OCI-LY1 (cell line): ENCODE measurements around the gene SETD9.

Experiments
- H2AFZ ChIP-seq: fragments of 200-600 bp; sonication (generic), shearing (Covaris generic); 2 replicates; pipeline ENCODE4 v1.6.0; 2014; ENCODE audit warnings: antibody characterized with exemption, mild to moderate bottlenecking, low read length
- H3F3A ChIP-seq: fragments of 200-600 bp; sonication (generic), shearing (Covaris generic); 2 replicates; pipeline ENCODE4 v1.6.0; 2014; ENCODE audit warnings: mild to moderate bottlenecking, antibody characterized with exemption, low read length, moderate library complexity; ENCODE audit not compliant: insufficient read depth
- H3K27ac ChIP-seq: fragments of 200-600 bp; sonication (generic); 2 replicates; pipeline ENCODE4 v1.5.1; 2014; ENCODE audit warnings: low read length, mixed run types, mild to moderate bottlenecking, low read depth; ENCODE audit not compliant: poor library complexity, severe bottlenecking
- H3K27me3 ChIP-seq: fragments of 200-600 bp; sonication (generic); 2 replicates; pipeline ENCODE4 v1.6.0; 2014; ENCODE audit warnings: antibody characterized with exemption, mild to moderate bottlenecking, low read length, moderate library complexity; ENCODE audit not compliant: insufficient read depth
- H3K36me3 ChIP-seq: fragments of 200-600 bp; sonication (generic); 2 replicates; pipeline ENCODE4 v1.6.1; 2014; ENCODE audit warnings: mild to moderate bottlenecking, antibody characterized with exemption, low read length, moderate library complexity, mixed read lengths; ENCODE audit not compliant: insufficient read depth
- H3K4me1 ChIP-seq: fragments of 200-600 bp; sonication (generic); 2 replicates; pipeline ENCODE4 v1.5.1; 2014; ENCODE audit warnings: mild to moderate bottlenecking, low read length, moderate library complexity; ENCODE audit not compliant: insufficient read depth, severe bottlenecking
- H3K4me2 ChIP-seq: fragments of 200-600 bp; sonication (generic), shearing (Covaris generic); 2 replicates; pipeline ENCODE4 v1.6.1; 2014; ENCODE audit warnings: low read length
- H3K4me3 ChIP-seq: fragments of 200-600 bp; sonication (generic); 2 replicates; pipeline ENCODE4 v1.5.1; 2014; ENCODE audit warnings: low read length, low read depth, mild to moderate bottlenecking, mixed read lengths; ENCODE audit not compliant: poor library complexity, severe bottlenecking
- H3K79me2 ChIP-seq: fragments of 200-600 bp; shearing (Covaris generic); 2 replicates; pipeline ENCODE4 v1.6.1; 2016; ENCODE audit warnings: mixed run types, low read length, mixed read lengths; ENCODE audit not compliant: insufficient read depth
- H3K9ac ChIP-seq: fragments of 200-600 bp; sonication (generic), shearing (Covaris generic); 2 replicates; pipeline ENCODE4 v1.6.1; 2014; ENCODE audit warnings: mild to moderate bottlenecking, low read length, mixed read lengths
- H3K9me2 ChIP-seq: fragments of 200-600 bp; sonication (generic), shearing (Covaris generic); 2 replicates; pipeline ENCODE4 v1.6.1; 2014; ENCODE audit warnings: low read depth, mild to moderate bottlenecking, low read length, mixed read lengths
- H3K9me3 ChIP-seq: fragments of 200-600 bp; shearing (Covaris generic); 2 replicates; pipeline ENCODE4 v1.6.1; 2014; ENCODE audit warnings: low read length, mixed read lengths
- H4K20me1 ChIP-seq: fragments of 200-600 bp; sonication (generic), shearing (Covaris generic); 2 replicates; pipeline ENCODE4 v1.6.0; 2016; ENCODE audit warnings: mild to moderate bottlenecking, low read length; ENCODE audit not compliant: insufficient read depth
- CTCF ChIP-seq: fragments of 200-600 bp; sonication (generic), shearing (Covaris generic); IDR thresholded peaks from 2 replicates; pipeline ENCODE4 v1.5.1; 2017; ENCODE audit warnings: mild to moderate bottlenecking, antibody characterized with exemption, low read length, moderate library complexity, mixed read lengths
- EZH2 ChIP-seq: fragments of 200-600 bp; sonication (generic), shearing (Covaris generic); IDR thresholded peaks from 2 replicates; pipeline ENCODE4 v1.8.0; 2017; ENCODE audit warnings: borderline replicate concordance, mixed run types, mild to moderate bottlenecking, antibody characterized with exemption, low read length, moderate library complexity, mixed read lengths

SETD9 gene

GRCh38 chr5:56919942-56920662, 10.7 kb downstream of the SETD9 start:
- Histone ChIP-seq H3K9ac (no peak overlapping the region), H3K9me2 (no peaks in the 10 kb centered on the region), H3K4me2 (no peak overlapping the region), H3K4me1 (no peaks in the 10 kb centered on the region), H3K4me3 (no peak overlapping the region), H3F3A (no peaks in the 10 kb centered on the region), H3K9me3 (no peaks in the 10 kb centered on the region), H3K27me3 (no peaks in the 10 kb centered on the region), H2AFZ (no peak overlapping the region), H3K79me2 (no peaks in the 10 kb centered on the region), H4K20me1 (no peaks in the 10 kb centered on the region), H3K36me3 (peaks cover 56% of the 10 kb centered on the region), H3K27ac (no peak overlapping the region)
- TF ChIP-seq CTCF (no peak), EZH2 (no peak)

DNA sequence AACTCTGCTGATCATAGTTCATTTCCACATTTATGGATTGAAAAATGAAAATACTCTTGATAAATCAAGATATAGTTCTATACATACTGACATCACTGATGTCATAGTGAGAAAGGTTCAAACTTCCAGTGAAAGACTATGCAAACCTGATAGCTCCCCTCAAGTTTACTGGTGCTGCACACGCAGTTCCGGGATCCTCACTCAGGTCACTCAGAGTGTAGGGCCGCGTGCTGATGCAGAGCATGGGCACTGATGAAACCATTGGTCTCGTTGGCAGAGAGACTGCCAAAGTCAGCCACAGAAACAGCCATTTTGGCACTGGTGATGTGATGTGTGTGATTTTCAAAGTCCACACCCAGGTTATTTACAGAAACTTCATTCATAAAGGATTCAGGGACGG, 13.5 kb downstream of the SETD9 start:
- Histone ChIP-seq H4K20me1 (no peaks in the 10 kb centered on the region), H3K9ac (no peak overlapping the region), H2AFZ (no peak overlapping the region), H3K36me3 (peaks cover 77% of the 10 kb centered on the region), H3K4me1 (no peaks in the 10 kb centered on the region), H3K9me3 (no peaks in the 10 kb centered on the region), H3K9me2 (no peaks in the 10 kb centered on the region), H3K4me3 (no peak overlapping the region), H3F3A (no peaks in the 10 kb centered on the region), H3K27me3 (no peaks in the 10 kb centered on the region), H3K4me2 (no peak overlapping the region), H3K27ac (no peak overlapping the region), H3K79me2 (no peaks in the 10 kb centered on the region)
- TF ChIP-seq EZH2 (no peak), CTCF (no peak)

DNA sequence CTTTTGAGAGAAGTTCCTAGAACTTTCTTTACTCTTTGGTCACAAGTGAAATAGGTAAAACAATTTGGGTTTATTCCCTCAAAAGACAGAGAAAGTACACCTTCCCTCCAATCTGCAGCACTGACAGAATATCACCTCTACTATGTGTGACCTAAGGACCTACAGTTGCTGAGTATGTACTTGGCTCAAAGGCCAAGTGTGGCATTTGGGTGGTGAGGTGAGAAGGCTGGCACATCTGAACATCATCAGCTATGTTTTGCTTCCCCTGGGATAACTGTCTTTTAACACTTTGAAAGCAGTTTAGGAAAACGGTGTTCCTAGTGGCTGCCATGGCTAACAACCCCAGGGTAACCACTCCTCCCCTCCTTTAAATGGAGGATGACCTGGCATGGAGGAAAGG, 24.9 kb downstream of the SETD9 start:
- Histone ChIP-seq H3K4me3 (no peak overlapping the region), H4K20me1 (no peaks in the 10 kb centered on the region), H3K79me2 (no peaks in the 10 kb centered on the region), H3K4me2 (no peak overlapping the region), H3K9me3 (no peaks in the 10 kb centered on the region), H2AFZ (no peak overlapping the region), H3K27me3 (no peaks in the 10 kb centered on the region), H3K4me1 (no peaks in the 10 kb centered on the region), H3F3A (no peaks in the 10 kb centered on the region), H3K9me2 (no peaks in the 10 kb centered on the region; the same call in 1 of the 2 replicates), H3K36me3 (peaks cover 83% of the 10 kb centered on the region), H3K27ac (no peak overlapping the region), H3K9ac (no peak overlapping the region)
- no peak for TF ChIP-seq EZH2
- TF ChIP-seq CTCF, result no peak
